ENCODE data around the gene NPDC1. TPM values are rescaled to one million over a fixed set of nuclear protein-coding genes. Genes with fewer than 3 reads are reported as not detected.

The NPDC1 gene
- polyA plus RNA-seq, 2 of the 4 experiments (the other 2 are of a cell fraction): 12.7 to 40.6 TPM

GRCh38 chr9:137071282-137071681, 25.3 kb upstream of the NPDC1 start:
- TF ChIP-seq HOXA7 (CRISPR knock-in tag; IDR thresholded peaks at IDR 0.05) (no peak), GATA3 (IDR thresholded peaks at IDR 0.05; ENCODE audit: borderline replicate concordance) (no peak), NPAS2 (CRISPR knock-in tag; IDR thresholded peaks at IDR 0.05; ENCODE audit: borderline replicate concordance) (no peak), RARB (CRISPR knock-in tag; IDR thresholded peaks at IDR 0.05) (no peak), RFX5 (IDR thresholded peaks at IDR 0.05) (no peak), HOXB5 (CRISPR knock-in tag; IDR thresholded peaks at IDR 0.05) (no peak), NFE2L2 (conservative IDR thresholded peaks at IDR 0.05; ENCODE audit: low read length) (no peak), ZSCAN20 (CRISPR knock-in tag; IDR thresholded peaks at IDR 0.05) (no peak), ZC3H11A (IDR thresholded peaks at IDR 0.05) (no peak)
- POLR2A ChIA-PET: interaction anchor here (0.6 to 3.9 kb wide), 4 partner anchors 15 to 251 kb away, joined by 3 to 18 read pairs (median 6); partner anchors contain the start of genes MAN1B1 and TUBB4B

GRCh38 chr9:137070906-137071275, 24.9 kb upstream of the NPDC1 start:
- WGBS (ENCODE audit: missing lambda C conversion rate): 21% methylated on average over 5 of the region's 6 CpGs
- H3K9me3 ChIP-seq: no peaks in the 10 kb centered on the region
- peak overlapping the region; percentile 62 to 88 for H3K27ac ChIP-seq
- ATAC-seq (peak; percentile 23 to 48; a peak in 4 of 6 replicates), FAIRE-seq (no peak), DNase-seq (ENCODE audit: low read depth in 1 of 2, low spot score in 1 of 2) (no peak)
- peak overlapping the region; percentile 52 for H3K4me3 ChIP-seq
- no peak for TF ChIP-seq POLR2AphosphoS2 (conservative IDR thresholded peaks at IDR 0.05; ENCODE audit: low read length)
- no peak for TF ChIP-seq POLR2A (IDR thresholded peaks at IDR 0.05; ENCODE audit: low read length)
- no peak for TF ChIP-seq REST (IDR thresholded peaks at IDR 0.05)
- TF ChIP-seq TFCP2L1 (CRISPR knock-in tag; IDR thresholded peaks at IDR 0.05): no peak
- TF ChIP-seq MAFK (IDR thresholded peaks at IDR 0.05; ENCODE audit: partially characterized antibody): no peak
- no peak for TF ChIP-seq ESRRA (IDR thresholded peaks at IDR 0.05; ENCODE audit: borderline replicate concordance, low read length)
- TF ChIP-seq BHLHE40 (IDR thresholded peaks at IDR 0.05; ENCODE audit: low read depth, low read length): no peak
- TF ChIP-seq, protein P1, sequence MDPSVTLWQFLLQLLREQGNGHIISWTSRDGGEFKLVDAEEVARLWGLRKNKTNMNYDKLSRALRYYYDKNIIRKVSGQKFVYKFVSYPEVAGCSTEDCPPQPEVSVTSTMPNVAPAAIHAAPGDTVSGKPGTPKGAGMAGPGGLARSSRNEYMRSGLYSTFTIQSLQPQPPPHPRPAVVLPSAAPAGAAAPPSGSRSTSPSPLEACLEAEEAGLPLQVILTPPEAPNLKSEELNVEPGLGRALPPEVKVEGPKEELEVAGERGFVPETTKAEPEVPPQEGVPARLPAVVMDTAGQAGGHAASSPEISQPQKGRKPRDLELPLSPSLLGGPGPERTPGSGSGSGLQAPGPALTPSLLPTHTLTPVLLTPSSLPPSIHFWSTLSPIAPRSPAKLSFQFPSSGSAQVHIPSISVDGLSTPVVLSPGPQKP (IDR thresholded peaks at IDR 0.05; ENCODE audit: low read depth, low read length): no peak
- peak overlapping the region; percentile 74 for H3K4me2 ChIP-seq
- POLR2A ChIA-PET: interaction anchor here (0.6 to 3.9 kb wide), 5 partner anchors 15 to 251 kb away, joined by 3 to 18 read pairs (median 5); partner anchors contain the start of genes MAN1B1, NPDC1 and TUBB4B
- CTCF ChIA-PET: interaction anchor here (1.4 to 19.2 kb wide), 6 partner anchors 15 to 44 kb away, joined by 3 to 656 read pairs (median 207); partner anchors contain the start of genes ABCA2, DPP7, ENTPD2 and FUT7
- peaks cover 27% of the 10 kb centered on the region for H3K4me1 ChIP-seq

More at GRCh38 chr9:137071282-137071681, 25.3 kb upstream of the NPDC1 start:
- ATAC-seq (no peak), FAIRE-seq (no peak), DNase-seq (ENCODE audit: low read depth in 1 of 2, low spot score in 1 of 2) (no peak)
- CTCF ChIA-PET: interaction anchor here (1.4 to 19.2 kb wide), 6 partner anchors 7 to 45 kb away, joined by 3 to 656 read pairs (median 207); partner anchors contain the start of genes ABCA2, DPP7, ENTPD2 and FUT7
- H3K4me2 ChIP-seq: peak overlapping the region; percentile 74
- WGBS (ENCODE audit: missing lambda C conversion rate): 92% methylated on average over 2 of the region's 2 CpGs
- H3K9me3 ChIP-seq: no peaks in the 10 kb centered on the region
- H3K4me1 ChIP-seq: peaks cover 27% of the 10 kb centered on the region
- H3K4me3 ChIP-seq: no peak overlapping the region
- H3K27ac ChIP-seq: peak overlapping the region; percentile 62 to 88

DNA sequence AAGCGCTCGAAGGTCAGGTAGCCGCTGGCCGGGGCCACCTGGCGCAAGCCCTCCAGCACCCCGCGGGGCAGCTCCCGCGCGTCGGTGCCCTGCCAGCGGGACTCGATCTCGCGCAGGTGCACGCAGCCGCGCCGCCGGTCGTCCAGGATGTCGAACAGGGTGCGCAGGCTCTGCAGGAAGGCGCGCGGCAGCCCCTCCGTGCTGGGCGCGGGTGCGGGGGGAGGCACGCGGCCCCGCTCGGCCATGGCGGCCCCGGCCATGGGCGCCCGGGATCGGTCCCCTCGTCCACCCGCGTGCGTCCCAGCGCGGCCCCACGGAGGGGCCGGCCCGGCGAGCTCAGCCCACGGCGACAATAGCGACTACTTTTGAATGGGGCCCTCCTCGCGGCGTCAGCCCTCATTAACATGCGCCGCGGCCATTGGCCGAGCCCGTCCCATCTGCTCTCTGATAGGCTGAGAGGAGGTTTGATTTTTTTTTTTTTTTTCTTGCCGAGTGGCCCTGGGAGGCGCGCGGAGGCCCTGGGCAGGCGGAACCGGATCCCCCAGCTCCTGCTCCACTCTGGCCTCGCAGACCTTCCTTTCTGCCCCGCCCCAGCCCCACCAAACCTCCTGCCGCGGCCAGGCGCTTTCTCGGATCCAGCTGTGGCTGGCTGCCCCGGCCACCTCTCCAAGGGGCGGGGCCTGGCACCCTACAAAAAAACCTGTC, 24.4 kb upstream of the NPDC1 start, which contains the start of gene SAPCD2:
SAPCD2 (minus strand) TSS at position 357 of the 705 bp plus-strand sequence; CDS start at position 260, 97 bp downstream.
- DNase-seq (ENCODE audit: low read depth in 1 of 2, low spot score in 1 of 2) (peak; percentile 86 to 88), ATAC-seq (peak; percentile 73 to 89), FAIRE-seq (no peak)
- Histone ChIP-seq H3K27ac (peak within 1 kb of the TSS; percentile 68 to 88), H3K4me2 (peak within 1 kb of the TSS; percentile 74), H3K4me1 (peaks cover 27% of the 10 kb centered on the region), H3K9me3 (no peaks in the 10 kb centered on the region), H3K4me3 (peak within 1 kb of the TSS; percentile 52)
- 1% methylated on average over 20 of the region's 74 CpGs for WGBS (ENCODE audit: missing lambda C conversion rate)
- peak; percentile 32; the same call in 1 of the 2 replicates for TF ChIP-seq E2F6 (IDR thresholded peaks at IDR 0.05; ENCODE audit: borderline replicate concordance, low read depth)
- TF ChIP-seq RFX5 (IDR thresholded peaks at IDR 0.05): peak; percentile 67; the same call in 1 of the 2 replicates
- peak; percentile 29; the same call in 1 of the 2 replicates for TF ChIP-seq POLR2A (IDR thresholded peaks at IDR 0.05; ENCODE audit: low read length)
- TF ChIP-seq, protein P2, sequence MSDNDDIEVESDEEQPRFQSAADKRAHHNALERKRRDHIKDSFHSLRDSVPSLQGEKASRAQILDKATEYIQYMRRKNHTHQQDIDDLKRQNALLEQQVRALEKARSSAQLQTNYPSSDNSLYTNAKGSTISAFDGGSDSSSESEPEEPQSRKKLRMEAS (IDR thresholded peaks at IDR 0.05): peak; percentile 32; the same call in 1 of the 2 replicates
- no peak for TF ChIP-seq FOXS1 (CRISPR knock-in tag; IDR thresholded peaks at IDR 0.05)
- TF ChIP-seq HOXA7 (CRISPR knock-in tag; IDR thresholded peaks at IDR 0.05): no peak
- POLR2A ChIA-PET: interaction anchor here (0.7 to 3.9 kb wide), 5 partner anchors 11 to 170 kb away, joined by 4 to 18 read pairs (median 7); partner anchors contain the start of genes MAN1B1, NPDC1 and TUBB4B
- CTCF ChIA-PET: interaction anchor here (0.5 to 19.2 kb wide), 8 partner anchors 16 to 157 kb away, joined by 3 to 656 read pairs (median 106); partner anchors contain the start of genes ABCA2, DPP7, ENTPD2 and FUT7
